Kidney tubule cell (primary cell): ENCODE measurements around the gene FAM241A.
A peak's percentile ranks its signal among the peaks of the same experiment; 100 is the strongest.
"Not testable (repeated sequence)": the region's sequence is repeated elsewhere in the genome, so short reads cannot be mapped to it uniquely, and the experiment has no call there.

Source experiments
- DNase-seq: peaks from one replicate; pipeline ENCODE4 v3.0.0-alpha.2; 2018; ENCODE audit warnings: low spot score

FAM241A gene

DNA sequence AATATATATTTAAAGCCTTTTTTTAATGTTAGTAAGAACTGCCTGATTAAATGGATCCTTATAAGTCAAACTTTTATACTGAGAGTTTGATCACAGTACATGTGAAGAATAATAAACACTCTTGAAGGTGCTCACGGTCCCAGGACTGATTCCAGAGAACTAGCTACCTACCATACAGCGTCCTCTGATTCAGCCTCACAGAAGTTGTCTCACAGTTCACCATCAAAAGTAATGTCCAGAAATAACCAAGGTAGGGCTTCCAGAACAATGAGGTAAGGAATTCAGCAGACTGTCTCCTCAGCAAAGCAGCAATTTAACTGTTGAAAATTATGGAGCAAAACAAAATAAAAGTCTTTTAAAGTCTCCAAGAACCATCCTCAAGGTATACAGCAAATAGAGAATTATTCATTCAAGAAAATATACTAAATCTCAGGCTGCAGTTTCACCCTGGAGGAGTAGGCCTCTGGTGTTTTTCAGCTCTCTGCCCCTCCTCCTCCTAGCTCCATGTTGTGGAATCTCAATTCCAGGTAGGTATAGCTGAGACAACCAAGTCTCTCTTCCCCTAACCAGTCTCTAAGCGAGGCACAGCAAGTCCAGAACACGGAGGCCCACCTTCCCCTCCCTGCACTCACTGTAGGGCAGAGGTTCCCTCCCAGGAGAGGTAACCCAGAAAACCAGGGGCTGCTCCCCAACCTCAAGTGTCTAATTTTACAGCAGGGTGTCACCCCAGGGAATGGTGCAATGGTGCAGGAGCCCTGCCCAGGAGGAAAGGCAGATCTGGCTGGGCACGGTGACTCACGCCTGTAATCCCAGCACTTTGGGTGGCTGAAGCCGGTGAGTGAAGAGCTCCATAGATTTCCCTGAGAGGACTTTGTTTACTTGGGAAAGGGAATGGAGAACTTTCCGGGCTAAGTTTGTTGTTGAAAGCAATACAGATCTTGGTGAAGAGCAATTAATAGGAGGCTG, 28.6 kb downstream of the FAM241A start:
- DNase-seq = peak; percentile 30

DNA sequence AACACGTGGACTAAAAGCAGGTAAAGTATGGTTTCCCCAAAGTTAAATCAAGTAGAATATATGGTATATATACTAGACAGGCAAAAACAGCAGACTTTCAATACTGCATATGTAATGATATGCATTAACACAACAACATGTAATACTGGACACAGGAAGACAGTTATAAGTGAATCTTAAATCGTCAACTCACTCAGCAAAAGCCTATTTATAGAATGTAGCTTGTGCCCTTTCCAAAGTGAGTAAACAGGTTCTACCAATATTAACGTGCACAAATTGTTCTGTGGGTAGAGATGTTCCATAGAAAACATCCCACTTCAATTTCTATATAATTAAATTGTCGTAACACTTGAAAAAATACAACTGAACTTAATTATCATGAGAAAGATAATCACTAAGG, 30.6 kb downstream of the FAM241A start:
- DNase-seq = no peak

DNA sequence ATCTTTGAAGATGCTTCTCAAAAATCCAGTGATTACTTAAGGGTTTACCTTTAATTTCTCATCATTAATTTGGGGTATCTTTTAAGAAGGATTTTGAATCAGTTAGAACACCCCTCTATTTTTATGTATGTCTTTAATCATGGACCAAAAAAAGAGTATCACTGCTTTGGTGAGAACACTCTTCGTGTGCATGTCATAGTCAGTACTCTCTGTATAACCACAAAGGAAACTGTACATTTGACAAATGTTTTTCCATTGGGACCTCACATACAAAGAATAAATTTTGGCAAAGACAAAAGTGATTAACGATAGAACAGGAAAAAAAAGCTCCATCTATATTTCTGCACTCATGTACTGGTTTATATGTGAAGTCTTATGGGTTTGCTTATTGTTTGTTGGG, 31.3 kb downstream of the FAM241A start:
- no peak for DNase-seq

- DNase-seq = not testable (repeated sequence)
These were observed 33.5 kb downstream of the FAM241A start for GRCh38 chr4:112178741-112179140.

- no peak for DNase-seq
These were observed 36.2 kb downstream of the FAM241A start for GRCh38 chr4:112181358-112182000.

GRCh38 chr4:112182604-112183003, 37.4 kb downstream of the FAM241A start:
- no peak for DNase-seq

- no peak for DNase-seq
These were observed 38.0 kb downstream of the FAM241A start for GRCh38 chr4:112183252-112183651.

DNA sequence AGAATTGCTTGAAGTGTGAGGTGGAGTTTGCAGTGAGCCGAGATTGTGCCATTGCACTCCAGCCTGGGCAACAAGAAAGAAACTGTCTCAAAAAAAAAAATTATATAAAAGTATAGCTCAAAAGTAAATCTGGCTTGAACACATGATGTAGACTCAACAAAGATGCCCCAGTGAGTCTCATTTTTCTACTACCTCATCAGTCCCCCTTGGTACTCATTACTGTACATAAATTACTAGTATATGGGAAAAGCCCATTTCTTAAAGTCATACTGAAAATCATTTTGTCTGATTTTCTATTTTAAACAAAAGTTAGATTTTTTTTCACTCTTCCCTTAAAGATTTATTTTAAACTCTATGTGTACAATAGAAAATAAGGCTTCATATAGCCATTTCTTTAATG, 39.2 kb downstream of the FAM241A start:
- no peak for DNase-seq

- no peak for DNase-seq
These were observed 40.1 kb downstream of the FAM241A start for GRCh38 chr4:112185334-112185733.

- no peak for DNase-seq
These were observed 40.8 kb downstream of the FAM241A start for GRCh38 chr4:112185740-112186670.

GRCh38 chr4:112189754-112190153, 44.5 kb downstream of the FAM241A start:
- no peak for DNase-seq

GRCh38 chr4:112190684-112191083, 45.4 kb downstream of the FAM241A start:
- DNase-seq = no peak

- DNase-seq = no peak
These were observed 51.2 kb downstream of the FAM241A start for GRCh38 chr4:112196461-112196860.

GRCh38 chr4:112199041-112199440, 53.8 kb downstream of the FAM241A start:
- DNase-seq = no peak

DNA sequence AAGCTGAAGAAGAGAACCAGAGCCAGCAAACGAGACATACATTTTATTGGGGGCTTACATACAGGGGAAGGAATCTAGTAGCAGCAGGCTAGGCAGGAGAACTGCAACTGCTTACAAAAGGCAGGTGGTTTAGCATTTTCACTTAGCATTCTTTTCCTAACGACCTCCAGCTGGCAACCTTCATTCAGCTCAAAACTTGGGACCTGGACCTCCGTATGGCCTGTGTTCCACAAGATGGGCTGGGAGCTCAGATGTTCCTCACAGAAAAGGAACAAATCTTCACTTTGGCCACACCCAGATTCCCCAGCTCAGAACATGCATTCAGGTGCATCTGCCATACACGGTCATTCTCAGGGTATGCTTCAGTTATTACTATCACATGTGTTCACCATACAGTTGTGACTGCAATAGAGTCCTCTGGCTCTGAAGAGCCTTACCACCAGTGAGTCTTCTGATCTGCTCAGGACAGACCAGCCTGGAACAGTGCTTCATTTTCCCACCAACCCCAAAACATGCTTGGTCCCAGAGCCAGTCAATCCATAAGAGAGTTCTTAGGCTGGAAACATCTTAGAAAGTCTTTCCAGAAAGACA, 56.8 kb downstream of the FAM241A start:
- DNase-seq = no peak

GRCh38 chr4:112203593-112203992, 58.3 kb downstream of the FAM241A start:
- DNase-seq = no peak

DNA sequence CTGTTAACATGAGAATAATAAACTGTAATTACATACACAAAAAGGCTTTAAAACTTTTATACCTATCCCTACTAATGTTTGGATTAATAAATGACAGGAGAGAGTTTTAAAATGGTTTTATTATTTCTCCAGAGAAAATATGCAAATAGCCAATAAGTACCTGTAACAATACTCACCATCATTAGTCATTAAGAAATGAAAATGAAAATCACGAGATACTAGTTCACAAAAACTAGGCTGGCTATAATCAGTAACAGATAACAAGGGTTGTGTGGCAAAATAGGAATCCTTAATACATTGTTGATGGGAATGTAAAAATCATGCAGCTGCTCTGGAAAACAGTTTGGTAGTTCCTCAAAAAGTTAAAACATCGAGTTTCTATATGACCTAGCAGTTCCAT, 61.2 kb downstream of the FAM241A start:
- DNase-seq = no peak

- not testable (repeated sequence) for DNase-seq
These were observed 63.2 kb downstream of the FAM241A start for GRCh38 chr4:112208137-112209095.

DNA sequence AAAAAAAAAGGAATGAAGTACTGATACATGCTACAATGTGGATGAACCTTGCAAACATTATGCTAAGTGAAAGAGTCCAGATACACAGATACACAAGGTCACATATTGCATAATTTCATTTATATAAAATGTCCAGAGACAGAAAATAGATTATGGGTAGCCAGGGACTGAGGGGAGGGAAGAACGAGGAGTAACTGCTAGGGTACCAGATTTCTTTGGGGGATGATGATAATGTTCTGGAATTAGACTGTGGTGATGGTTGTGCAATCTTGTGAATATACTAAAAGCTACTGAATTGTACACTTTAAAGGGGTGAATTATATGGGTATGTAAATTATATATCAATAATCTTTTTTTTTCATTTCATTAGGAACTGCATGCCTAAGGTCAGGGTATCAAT, 65.5 kb downstream of the FAM241A start:
- DNase-seq = no peak

GRCh38 chr4:112213091-112213490, 67.8 kb downstream of the FAM241A start:
- DNase-seq = peak; percentile 46

- DNase-seq = no peak
These were observed 68.6 kb downstream of the FAM241A start for GRCh38 chr4:112213856-112214255.
